ENCODE measurements around the gene VSIG1. TPM values are rescaled to one million over a fixed set of nuclear protein-coding genes. Genes with fewer than 3 reads are reported as not detected.

The VSIG1 gene
- total RNA-seq, 1 donor from 2014 or later, result not detected

DNA sequence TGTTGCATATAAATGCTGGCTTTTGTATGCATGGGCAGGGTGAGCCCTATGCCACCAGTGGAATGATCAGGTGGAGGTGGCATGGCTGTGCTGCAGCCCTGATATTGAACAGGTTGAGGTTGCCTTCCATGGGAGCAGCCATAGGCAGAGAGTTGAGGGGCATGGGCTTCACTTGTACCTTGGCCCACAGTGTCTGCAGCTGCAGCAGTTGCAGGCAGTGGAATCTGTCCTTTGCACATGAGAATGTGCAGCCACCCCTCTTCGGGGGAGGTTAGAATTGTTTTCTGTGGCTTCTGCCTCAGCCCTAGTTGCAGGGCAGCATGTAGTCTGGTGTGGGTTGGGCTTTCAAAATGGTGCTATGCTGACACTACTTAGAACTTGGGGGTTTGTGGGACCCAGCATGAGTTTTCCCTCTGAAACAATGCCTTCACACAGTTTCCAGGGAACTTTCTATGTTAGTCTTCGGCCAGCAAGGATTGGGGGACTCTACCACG, 25.4 kb upstream of the VSIG1 start:
- Histone ChIP-seq H3K9me3 (replicated peaks) (no peaks in the 10 kb centered on the region), H3K27ac (replicated peaks) (no peak overlapping the region), H3K27me3 (ENCODE audit: low read depth) (peaks cover 6% of the 10 kb centered on the region), H3K4me1 (no peaks in the 10 kb centered on the region), H3K4me3 (no peak overlapping the region), H3K36me3 (no peaks in the 10 kb centered on the region)
- DNase-seq, result no peak
- intact Hi-C loops (cut with micrococcal nuclease), result no loop called here
- TF ChIP-seq, protein P1, sequence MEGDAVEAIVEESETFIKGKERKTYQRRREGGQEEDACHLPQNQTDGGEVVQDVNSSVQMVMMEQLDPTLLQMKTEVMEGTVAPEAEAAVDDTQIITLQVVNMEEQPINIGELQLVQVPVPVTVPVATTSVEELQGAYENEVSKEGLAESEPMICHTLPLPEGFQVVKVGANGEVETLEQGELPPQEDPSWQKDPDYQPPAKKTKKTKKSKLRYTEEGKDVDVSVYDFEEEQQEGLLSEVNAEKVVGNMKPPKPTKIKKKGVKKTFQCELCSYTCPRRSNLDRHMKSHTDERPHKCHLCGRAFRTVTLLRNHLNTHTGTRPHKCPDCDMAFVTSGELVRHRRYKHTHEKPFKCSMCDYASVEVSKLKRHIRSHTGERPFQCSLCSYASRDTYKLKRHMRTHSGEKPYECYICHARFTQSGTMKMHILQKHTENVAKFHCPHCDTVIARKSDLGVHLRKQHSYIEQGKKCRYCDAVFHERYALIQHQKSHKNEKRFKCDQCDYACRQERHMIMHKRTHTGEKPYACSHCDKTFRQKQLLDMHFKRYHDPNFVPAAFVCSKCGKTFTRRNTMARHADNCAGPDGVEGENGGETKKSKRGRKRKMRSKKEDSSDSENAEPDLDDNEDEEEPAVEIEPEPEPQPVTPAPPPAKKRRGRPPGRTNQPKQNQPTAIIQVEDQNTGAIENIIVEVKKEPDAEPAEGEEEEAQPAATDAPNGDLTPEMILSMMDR (IDR thresholded peaks at IDR 0.05; ENCODE audit: borderline replicate concordance), result no peak

DNA sequence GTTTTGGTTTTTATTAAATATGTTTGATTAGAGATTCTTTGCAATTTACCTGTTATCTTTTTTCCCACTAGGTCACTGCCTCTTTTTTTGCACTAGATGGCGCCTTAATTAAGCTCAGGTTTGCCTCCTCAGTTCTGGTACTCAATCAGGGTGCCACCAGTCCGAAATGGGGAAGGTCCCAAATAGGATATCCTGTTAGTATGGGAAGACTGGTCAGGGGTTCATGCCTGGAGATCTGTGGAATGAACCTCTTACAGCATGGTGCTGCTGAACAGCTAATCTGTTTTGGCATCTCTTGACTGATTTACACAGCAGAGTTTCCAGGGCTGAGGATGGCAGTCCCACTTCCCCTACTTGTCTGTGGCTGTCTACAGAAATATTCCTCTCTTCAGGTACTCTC, 24.2 kb upstream of the VSIG1 start:
- TF ChIP-seq, protein P1 (IDR thresholded peaks at IDR 0.05; ENCODE audit: borderline replicate concordance), result peak; percentile 56
- Histone ChIP-seq H3K9me3 (replicated peaks) (no peaks in the 10 kb centered on the region), H3K4me3 (no peak overlapping the region), H3K4me1 (no peaks in the 10 kb centered on the region), H3K36me3 (no peaks in the 10 kb centered on the region), H3K27me3 (ENCODE audit: low read depth) (peaks cover 6% of the 10 kb centered on the region), H3K27ac (replicated peaks) (no peak overlapping the region)
- no peak for DNase-seq
- intact Hi-C loops (cut with micrococcal nuclease), result no loop called here

DNA sequence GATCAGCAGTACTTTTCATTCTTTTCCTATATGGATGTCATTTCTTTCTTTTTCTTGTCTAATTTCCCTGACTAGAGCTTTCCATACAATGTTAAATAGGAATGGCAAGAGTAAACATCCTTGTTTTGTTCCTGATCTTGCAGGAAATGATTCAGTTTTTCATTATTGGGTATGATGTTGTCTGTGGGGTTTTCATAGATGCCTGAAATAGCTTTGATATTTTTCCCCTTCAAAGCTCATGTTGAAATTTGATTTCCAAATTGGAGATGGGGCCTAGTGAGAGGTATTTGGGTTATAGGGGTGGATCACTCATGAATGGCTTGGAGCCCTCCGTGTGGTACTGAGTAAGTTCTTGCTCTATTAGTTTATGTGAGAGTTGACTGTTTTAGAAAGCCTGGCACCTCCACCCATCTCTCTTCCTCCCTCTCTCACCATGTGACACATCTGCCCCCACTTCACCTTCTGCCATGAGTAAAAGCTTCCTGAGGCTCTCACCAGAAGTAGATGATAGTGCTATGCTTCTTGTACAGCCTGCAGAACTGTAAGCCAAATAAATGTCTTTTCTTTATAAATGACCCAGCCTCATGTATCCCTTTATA, 22.3 kb upstream of the VSIG1 start:
- H3K4me1 ChIP-seq, result no peaks in the 10 kb centered on the region
- no peak for DNase-seq
- no peaks in the 10 kb centered on the region for H3K36me3 ChIP-seq
- H3K9me3 ChIP-seq (replicated peaks), result no peaks in the 10 kb centered on the region
- H3K4me3 ChIP-seq, result no peak overlapping the region
- peaks cover 6% of the 10 kb centered on the region for H3K27me3 ChIP-seq (ENCODE audit: low read depth)
- TF ChIP-seq, protein P1 (IDR thresholded peaks at IDR 0.05; ENCODE audit: borderline replicate concordance), result no peak
- intact Hi-C loops (cut with micrococcal nuclease), result no loop called here
- no peak overlapping the region for H3K27ac ChIP-seq (replicated peaks)

DNA sequence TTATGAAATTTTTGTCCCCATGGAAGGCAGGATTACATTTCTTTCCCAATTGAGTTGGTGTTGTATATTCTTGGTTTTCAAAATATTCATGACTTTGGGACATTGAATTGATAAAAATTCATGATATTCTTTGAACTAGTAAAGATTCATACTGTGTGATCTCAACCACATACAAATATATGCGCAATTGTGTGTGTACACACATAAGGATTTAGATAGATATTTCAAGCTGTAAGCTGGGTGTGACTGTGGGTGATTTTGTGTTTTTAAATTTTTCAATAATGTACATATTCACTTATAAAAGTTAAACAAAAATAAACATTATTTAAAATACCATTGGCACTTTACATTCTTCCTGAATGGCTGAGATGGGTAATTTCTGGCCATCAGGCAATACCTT, 19.5 kb upstream of the VSIG1 start:
- no peak for DNase-seq
- H3K27ac ChIP-seq (replicated peaks), result no peak overlapping the region
- H3K4me3 ChIP-seq, result no peak overlapping the region
- intact Hi-C loops (cut with micrococcal nuclease), result no loop called here
- no peaks in the 10 kb centered on the region for H3K9me3 ChIP-seq (replicated peaks)
- H3K27me3 ChIP-seq (ENCODE audit: low read depth), result peaks cover 6% of the 10 kb centered on the region
- TF ChIP-seq, protein P1 (IDR thresholded peaks at IDR 0.05; ENCODE audit: borderline replicate concordance), result no peak
- no peaks in the 10 kb centered on the region for H3K36me3 ChIP-seq
- no peaks in the 10 kb centered on the region for H3K4me1 ChIP-seq

DNA sequence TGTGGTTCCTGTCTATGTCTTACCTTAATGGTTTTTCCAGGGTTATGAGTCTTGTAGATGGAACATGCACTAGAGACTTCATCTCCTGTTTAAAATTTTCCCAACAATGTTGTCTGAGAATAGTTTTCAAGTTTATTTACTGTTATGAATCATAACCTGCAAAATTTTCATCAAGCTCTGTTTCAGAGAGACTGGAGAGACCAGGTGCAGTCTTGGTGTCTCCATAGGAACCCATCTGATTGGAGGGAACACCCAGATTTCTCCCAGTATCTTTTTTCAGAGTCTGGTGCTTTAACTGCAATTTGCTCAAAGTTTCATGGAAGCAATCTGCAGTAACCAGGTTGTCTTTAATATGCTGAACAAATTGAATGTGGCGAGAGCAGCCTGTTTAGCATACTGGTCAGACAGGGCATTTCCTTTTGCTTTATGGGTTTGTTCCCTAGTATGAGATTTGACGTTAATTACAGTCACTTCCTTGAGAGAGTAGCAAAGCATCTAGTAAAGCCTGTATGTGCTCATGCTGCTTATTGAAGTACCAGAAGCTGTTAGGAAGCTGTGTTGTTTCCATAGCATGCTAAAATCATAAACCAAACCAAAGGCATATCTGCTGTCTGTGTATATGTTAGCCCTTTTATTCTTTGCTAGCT, 18.8 kb upstream of the VSIG1 start:
- intact Hi-C loops (cut with micrococcal nuclease), result no loop called here
- Histone ChIP-seq H3K4me1 (no peaks in the 10 kb centered on the region), H3K9me3 (replicated peaks) (no peaks in the 10 kb centered on the region), H3K4me3 (no peak overlapping the region), H3K36me3 (no peaks in the 10 kb centered on the region), H3K27me3 (ENCODE audit: low read depth) (peaks cover 6% of the 10 kb centered on the region), H3K27ac (replicated peaks) (no peak overlapping the region)
- DNase-seq, result no peak
- TF ChIP-seq, protein P1 (IDR thresholded peaks at IDR 0.05; ENCODE audit: borderline replicate concordance), result no peak

Measured in left ventricle myocardium inferior (tissue), 1 donor.